ENCODE results near the gene POT1. TPM values are rescaled to one million over a fixed set of nuclear protein-coding genes. Genes with fewer than 3 reads are reported as not detected.

The POT1 gene
- total RNA-seq, 1 experiment from 2014 or later = 20.2 TPM

DNA sequence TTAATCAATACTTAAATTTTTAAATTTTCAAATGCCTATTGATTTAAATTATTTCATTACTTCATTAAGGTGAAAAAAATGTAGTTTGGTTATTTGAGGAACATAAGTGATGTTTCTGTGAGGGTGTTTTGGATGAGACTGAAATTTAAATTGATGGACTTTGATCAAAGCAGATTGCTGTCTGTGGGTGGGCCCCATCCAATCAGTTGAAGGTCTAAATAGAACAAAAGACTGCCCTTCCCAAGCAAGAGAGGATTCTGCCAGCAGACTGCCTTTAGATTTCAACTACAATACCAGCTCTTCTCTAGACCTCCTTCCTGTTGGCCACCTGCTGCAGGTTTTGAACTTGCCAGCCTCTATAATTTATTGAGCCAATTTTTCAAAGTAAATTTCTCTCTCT lies 149.6 kb downstream of the POT1 start:
- no peak for ATAC-seq
- Mint-ChIP-seq H3K4me3 (no peak overlapping the region), H3K36me3 (peaks cover 3% of the 10 kb centered on the region; the same call in 1 of the 2 replicates), H3K4me1 (peaks cover 30% of the 10 kb centered on the region), H3K27ac (no peak overlapping the region), H3K9me3 (peaks cover 9% of the 10 kb centered on the region), H3K27me3 (ENCODE audit: low read depth) (no peaks in the 10 kb centered on the region)
- TF ChIP-seq RORB (CRISPR knock-in tag; IDR thresholded peaks at IDR 0.05) (no peak), ZNF138 (CRISPR knock-in tag; conservative IDR thresholded peaks at IDR 0.05) (no peak), IRF2 (CRISPR knock-in tag; IDR thresholded peaks at IDR 0.05; ENCODE audit: borderline replicate concordance, low read depth) (no peak), NR3C1 (CRISPR knock-in tag; conservative IDR thresholded peaks at IDR 0.05; ENCODE audit: low read depth) (no peak), NFATC4 (CRISPR knock-in tag; IDR thresholded peaks at IDR 0.05) (no peak), FOXP1 (CRISPR knock-in tag; IDR thresholded peaks at IDR 0.05; ENCODE audit: borderline replicate concordance) (no peak), ETV6 (CRISPR knock-in tag; IDR thresholded peaks at IDR 0.05) (no peak), ATF1 (CRISPR knock-in tag; IDR thresholded peaks at IDR 0.05) (no peak)
- TF ChIP-seq, protein P1, sequence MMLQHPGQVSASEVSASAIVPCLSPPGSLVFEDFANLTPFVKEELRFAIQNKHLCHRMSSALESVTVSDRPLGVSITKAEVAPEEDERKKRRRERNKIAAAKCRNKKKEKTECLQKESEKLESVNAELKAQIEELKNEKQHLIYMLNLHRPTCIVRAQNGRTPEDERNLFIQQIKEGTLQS (CRISPR knock-in tag; conservative IDR thresholded peaks at IDR 0.05) = no peak
- DNase-seq (ENCODE audit: low spot score) = no peak
- ChIA-PET POLR2A (no interaction called here), CTCF (no interaction called here)

DNA sequence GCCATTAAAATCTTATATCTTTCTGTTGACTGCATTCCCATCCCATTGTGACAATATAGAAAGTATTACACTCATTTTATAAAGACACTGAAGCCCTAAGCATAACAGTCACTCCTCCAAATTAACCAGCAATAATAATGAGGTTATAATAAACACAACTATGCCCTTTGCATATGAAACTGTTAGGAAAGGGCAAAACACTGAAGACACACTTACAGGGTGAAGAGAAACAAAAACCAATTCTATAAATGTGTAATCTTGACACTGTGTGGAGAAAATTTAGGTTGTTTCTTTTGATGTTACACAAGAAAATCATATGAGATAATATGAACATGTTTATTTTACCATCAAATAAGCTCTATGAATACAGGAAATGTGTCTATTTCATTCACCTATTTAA lies 150.0 kb downstream of the POT1 start:
- TF ChIP-seq, protein P2, sequence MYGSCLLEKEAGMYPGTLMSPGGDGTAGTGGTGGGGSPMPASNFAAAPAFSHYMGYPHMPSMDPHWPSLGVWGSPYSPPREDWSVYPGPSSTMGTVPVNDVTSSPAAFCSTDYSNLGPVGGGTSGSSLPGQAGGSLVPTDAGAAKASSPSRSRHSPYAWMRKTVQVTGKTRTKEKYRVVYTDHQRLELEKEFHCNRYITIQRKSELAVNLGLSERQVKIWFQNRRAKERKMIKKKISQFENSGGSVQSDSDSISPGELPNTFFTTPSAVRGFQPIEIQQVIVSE (CRISPR knock-in tag; IDR thresholded peaks at IDR 0.05; ENCODE audit: borderline replicate concordance) = no peak
- TF ChIP-seq ZNF423 (CRISPR knock-in tag; IDR thresholded peaks at IDR 0.05) = no peak
- TF ChIP-seq, protein P3, sequence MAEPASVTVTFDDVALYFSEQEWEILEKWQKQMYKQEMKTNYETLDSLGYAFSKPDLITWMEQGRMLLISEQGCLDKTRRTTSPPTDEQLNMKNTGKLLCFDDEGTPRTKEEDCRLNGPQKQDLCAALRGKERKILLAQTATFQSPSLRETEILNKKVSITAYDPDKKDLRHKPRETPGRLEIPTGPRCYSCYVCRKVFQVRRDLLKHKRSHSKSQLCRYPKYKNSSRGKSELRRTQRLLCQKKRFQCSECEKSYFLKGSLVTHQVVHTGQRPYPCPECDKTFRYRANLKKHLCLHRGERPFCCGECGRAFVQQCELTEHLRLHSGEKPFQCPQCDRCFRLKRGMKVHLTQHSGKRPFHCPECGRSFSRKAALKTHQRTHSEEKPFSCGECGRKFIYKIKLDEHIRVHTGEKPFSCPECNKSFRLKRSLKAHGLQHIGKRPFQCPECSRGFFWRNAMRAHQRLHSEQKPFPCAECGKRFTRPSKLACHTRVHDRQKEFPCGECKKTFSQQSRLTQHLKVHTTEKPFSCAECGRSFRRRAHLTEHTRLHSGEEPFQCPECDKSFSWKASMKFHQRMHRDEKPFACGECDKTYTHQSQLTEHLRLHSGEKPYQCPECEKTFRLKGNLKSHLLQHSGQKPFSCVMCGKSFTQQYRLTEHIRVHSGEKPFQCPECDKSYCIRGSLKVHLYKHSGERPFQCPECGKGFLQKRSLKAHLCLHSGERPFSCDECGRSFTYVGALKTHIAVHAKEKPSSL (CRISPR knock-in tag; conservative IDR thresholded peaks at IDR 0.05) = no peak
- no peak for TF ChIP-seq ZNF138 (CRISPR knock-in tag; conservative IDR thresholded peaks at IDR 0.05)
- no peak for TF ChIP-seq ETV6 (CRISPR knock-in tag; IDR thresholded peaks at IDR 0.05)
- TF ChIP-seq, protein P4, sequence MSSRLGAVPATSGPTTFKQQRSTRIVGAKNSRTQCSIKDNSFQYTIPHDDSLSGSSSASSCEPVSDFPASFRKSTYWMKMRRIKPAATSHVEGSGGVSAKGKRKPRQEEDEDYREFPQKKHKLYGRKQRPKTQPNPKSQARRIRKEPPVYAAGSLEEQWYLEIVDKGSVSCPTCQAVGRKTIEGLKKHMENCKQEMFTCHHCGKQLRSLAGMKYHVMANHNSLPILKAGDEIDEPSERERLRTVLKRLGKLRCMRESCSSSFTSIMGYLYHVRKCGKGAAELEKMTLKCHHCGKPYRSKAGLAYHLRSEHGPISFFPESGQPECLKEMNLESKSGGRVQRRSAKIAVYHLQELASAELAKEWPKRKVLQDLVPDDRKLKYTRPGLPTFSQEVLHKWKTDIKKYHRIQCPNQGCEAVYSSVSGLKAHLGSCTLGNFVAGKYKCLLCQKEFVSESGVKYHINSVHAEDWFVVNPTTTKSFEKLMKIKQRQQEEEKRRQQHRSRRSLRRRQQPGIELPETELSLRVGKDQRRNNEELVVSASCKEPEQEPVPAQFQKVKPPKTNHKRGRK (CRISPR knock-in tag; IDR thresholded peaks at IDR 0.05; ENCODE audit: borderline replicate concordance) = no peak
- TF ChIP-seq OVOL2 (CRISPR knock-in tag; IDR thresholded peaks at IDR 0.05; ENCODE audit: borderline replicate concordance) = no peak
- TF ChIP-seq ATF1 (CRISPR knock-in tag; IDR thresholded peaks at IDR 0.05) = no peak
- TF ChIP-seq, protein P5, sequence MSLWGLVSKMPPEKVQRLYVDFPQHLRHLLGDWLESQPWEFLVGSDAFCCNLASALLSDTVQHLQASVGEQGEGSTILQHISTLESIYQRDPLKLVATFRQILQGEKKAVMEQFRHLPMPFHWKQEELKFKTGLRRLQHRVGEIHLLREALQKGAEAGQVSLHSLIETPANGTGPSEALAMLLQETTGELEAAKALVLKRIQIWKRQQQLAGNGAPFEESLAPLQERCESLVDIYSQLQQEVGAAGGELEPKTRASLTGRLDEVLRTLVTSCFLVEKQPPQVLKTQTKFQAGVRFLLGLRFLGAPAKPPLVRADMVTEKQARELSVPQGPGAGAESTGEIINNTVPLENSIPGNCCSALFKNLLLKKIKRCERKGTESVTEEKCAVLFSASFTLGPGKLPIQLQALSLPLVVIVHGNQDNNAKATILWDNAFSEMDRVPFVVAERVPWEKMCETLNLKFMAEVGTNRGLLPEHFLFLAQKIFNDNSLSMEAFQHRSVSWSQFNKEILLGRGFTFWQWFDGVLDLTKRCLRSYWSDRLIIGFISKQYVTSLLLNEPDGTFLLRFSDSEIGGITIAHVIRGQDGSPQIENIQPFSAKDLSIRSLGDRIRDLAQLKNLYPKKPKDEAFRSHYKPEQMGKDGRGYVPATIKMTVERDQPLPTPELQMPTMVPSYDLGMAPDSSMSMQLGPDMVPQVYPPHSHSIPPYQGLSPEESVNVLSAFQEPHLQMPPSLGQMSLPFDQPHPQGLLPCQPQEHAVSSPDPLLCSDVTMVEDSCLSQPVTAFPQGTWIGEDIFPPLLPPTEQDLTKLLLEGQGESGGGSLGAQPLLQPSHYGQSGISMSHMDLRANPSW (CRISPR knock-in tag; conservative IDR thresholded peaks at IDR 0.05; ENCODE audit: low read depth) = no peak
- TF ChIP-seq CBFB (CRISPR knock-in tag; IDR thresholded peaks at IDR 0.05; ENCODE audit: low read depth) = no peak
- TF ChIP-seq IRF2 (CRISPR knock-in tag; IDR thresholded peaks at IDR 0.05; ENCODE audit: borderline replicate concordance, low read depth) = no peak
- TF ChIP-seq, protein P6, sequence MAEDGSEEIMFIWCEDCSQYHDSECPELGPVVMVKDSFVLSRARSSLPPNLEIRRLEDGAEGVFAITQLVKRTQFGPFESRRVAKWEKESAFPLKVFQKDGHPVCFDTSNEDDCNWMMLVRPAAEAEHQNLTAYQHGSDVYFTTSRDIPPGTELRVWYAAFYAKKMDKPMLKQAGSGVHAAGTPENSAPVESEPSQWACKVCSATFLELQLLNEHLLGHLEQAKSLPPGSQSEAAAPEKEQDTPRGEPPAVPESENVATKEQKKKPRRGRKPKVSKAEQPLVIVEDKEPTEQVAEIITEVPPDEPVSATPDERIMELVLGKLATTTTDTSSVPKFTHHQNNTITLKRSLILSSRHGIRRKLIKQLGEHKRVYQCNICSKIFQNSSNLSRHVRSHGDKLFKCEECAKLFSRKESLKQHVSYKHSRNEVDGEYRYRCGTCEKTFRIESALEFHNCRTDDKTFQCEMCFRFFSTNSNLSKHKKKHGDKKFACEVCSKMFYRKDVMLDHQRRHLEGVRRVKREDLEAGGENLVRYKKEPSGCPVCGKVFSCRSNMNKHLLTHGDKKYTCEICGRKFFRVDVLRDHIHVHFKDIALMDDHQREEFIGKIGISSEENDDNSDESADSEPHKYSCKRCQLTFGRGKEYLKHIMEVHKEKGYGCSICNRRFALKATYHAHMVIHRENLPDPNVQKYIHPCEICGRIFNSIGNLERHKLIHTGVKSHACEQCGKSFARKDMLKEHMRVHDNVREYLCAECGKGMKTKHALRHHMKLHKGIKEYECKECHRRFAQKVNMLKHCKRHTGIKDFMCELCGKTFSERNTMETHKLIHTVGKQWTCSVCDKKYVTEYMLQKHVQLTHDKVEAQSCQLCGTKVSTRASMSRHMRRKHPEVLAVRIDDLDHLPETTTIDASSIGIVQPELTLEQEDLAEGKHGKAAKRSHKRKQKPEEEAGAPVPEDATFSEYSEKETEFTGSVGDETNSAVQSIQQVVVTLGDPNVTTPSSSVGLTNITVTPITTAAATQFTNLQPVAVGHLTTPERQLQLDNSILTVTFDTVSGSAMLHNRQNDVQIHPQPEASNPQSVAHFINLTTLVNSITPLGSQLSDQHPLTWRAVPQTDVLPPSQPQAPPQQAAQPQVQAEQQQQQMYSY (CRISPR knock-in tag; IDR thresholded peaks at IDR 0.05) = no peak
- no peak for TF ChIP-seq NR2C2 (CRISPR knock-in tag; IDR thresholded peaks at IDR 0.05)
- TF ChIP-seq HMGA2 (CRISPR knock-in tag; IDR thresholded peaks at IDR 0.05) = no peak
- no peak for TF ChIP-seq SMAD4 (CRISPR knock-in tag; IDR thresholded peaks at IDR 0.05)
- no peak for TF ChIP-seq SOX15 (CRISPR knock-in tag; IDR thresholded peaks at IDR 0.05)
- TF ChIP-seq, protein P7, sequence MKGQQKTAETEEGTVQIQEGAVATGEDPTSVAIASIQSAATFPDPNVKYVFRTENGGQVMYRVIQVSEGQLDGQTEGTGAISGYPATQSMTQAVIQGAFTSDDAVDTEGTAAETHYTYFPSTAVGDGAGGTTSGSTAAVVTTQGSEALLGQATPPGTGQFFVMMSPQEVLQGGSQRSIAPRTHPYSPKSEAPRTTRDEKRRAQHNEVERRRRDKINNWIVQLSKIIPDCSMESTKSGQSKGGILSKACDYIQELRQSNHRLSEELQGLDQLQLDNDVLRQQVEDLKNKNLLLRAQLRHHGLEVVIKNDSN (CRISPR knock-in tag; IDR thresholded peaks at IDR 0.05) = no peak
- Mint-ChIP-seq H3K4me1 (peaks cover 29% of the 10 kb centered on the region), H3K36me3 (peaks cover 3% of the 10 kb centered on the region; the same call in 1 of the 2 replicates), H3K9me3 (peaks cover 9% of the 10 kb centered on the region), H3K4me3 (no peak overlapping the region), H3K27ac (no peak overlapping the region), H3K27me3 (ENCODE audit: low read depth) (no peaks in the 10 kb centered on the region)
- DNase-seq (ENCODE audit: low spot score) (no peak), ATAC-seq (no peak)
- POLR2A ChIA-PET = no interaction called here
- CTCF ChIA-PET = no interaction called here

All from WTC11 (cell line).